ENCODE measurements around the gene ARHGDIB. TPM values are rescaled to one million over a fixed set of nuclear protein-coding genes. Genes with fewer than 3 reads are reported as not detected.

ARHGDIB gene
- total and polyA plus RNA-seq, 8 donors: 13.4 to 127 (median 72.7) TPM

GRCh38 chr12:14937014-14937413 is 24.4 kb downstream of the ARHGDIB start:
- intact Hi-C loops (cut with DNase I; ENCODE audit: low total_unique reads): no loop called here
- no peak for DNase-seq
- Histone ChIP-seq H3K4me3 (no peak overlapping the region), H3K27ac (no peak overlapping the region), H3K36me3 (peaks cover 0 to 9% (median 3%) of the 10 kb centered on the region in 4 donors), H3K27me3 (no peaks in the 10 kb centered on the region), H3K9me3 (no peaks in the 10 kb centered on the region), H3K4me1 (peaks cover 0 to 10% (median 7%) of the 10 kb centered on the region in 4 donors)
- TF ChIP-seq POLR2A (IDR thresholded peaks at IDR 0.05) (no peak), POLR2AphosphoS5 (IDR thresholded peaks at IDR 0.05) (no peak)
- 91 to 95% (median 94%) methylated on average over 3 of the region's 3 CpGs for WGBS, 5 donors

DNA sequence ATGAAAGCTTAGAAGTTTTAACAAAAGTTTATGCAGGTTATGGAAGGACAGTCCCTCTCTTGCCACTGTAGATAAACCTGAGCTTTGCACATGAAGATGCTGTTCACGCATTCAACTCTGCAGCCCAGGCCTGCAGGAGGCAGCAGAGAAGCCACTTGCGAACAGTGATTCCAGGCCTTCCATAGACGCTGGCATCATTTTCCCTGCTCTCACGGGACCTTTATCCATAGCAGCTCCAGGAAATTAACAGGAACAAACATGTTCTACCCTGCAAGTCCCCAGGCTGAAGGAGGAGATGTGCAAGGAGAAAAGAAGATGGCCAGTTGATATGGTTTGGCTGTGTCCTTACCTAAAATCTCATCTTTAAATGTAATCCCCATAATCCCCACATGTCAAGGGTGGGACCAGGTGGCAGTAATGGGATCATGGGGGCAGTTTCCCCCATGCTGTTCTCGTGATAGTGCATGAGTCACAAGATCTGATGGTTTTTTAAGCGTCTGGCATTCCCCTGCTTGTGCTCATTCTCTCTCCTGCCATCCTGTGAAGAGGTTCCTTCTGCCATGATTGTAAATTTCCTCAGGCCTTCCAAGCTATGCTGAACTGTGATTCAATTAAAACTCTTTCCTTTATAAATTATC is 25.1 kb downstream of the ARHGDIB start:
- no peak overlapping the region for H3K27ac ChIP-seq
- H3K4me3 ChIP-seq: no peak overlapping the region
- H3K36me3 ChIP-seq: peaks cover 0 to 2% (median 0%) of the 10 kb centered on the region in 4 donors
- intact Hi-C loops (cut with DNase I; ENCODE audit: low total_unique reads): no loop called here
- 85 to 94% (median 92%) methylated on average over 6 of the region's 6 CpGs for WGBS, 5 donors
- TF ChIP-seq POLR2A (IDR thresholded peaks at IDR 0.05) (no peak), EP300 (IDR thresholded peaks at IDR 0.05) (no peak), POLR2AphosphoS5 (IDR thresholded peaks at IDR 0.05) (no peak)
- TF ChIP-seq, protein P1, sequence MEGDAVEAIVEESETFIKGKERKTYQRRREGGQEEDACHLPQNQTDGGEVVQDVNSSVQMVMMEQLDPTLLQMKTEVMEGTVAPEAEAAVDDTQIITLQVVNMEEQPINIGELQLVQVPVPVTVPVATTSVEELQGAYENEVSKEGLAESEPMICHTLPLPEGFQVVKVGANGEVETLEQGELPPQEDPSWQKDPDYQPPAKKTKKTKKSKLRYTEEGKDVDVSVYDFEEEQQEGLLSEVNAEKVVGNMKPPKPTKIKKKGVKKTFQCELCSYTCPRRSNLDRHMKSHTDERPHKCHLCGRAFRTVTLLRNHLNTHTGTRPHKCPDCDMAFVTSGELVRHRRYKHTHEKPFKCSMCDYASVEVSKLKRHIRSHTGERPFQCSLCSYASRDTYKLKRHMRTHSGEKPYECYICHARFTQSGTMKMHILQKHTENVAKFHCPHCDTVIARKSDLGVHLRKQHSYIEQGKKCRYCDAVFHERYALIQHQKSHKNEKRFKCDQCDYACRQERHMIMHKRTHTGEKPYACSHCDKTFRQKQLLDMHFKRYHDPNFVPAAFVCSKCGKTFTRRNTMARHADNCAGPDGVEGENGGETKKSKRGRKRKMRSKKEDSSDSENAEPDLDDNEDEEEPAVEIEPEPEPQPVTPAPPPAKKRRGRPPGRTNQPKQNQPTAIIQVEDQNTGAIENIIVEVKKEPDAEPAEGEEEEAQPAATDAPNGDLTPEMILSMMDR (IDR thresholded peaks at IDR 0.05): no peak
- peaks cover 0 to 16% (median 8%) of the 10 kb centered on the region in 4 donors for H3K4me1 ChIP-seq
- no peaks in the 10 kb centered on the region for H3K9me3 ChIP-seq
- no peak for DNase-seq
- no peaks in the 10 kb centered on the region for H3K27me3 ChIP-seq

GRCh38 chr12:14935031-14935430 is 26.4 kb downstream of the ARHGDIB start:
- DNase-seq: peak in 1 of 2 donors; percentile 70
- Histone ChIP-seq H3K4me3 (no peak overlapping the region), H3K4me1 (peaks cover 5 to 29% (median 14%) of the 10 kb centered on the region in 4 donors), H3K27me3 (no peaks in the 10 kb centered on the region), H3K36me3 (no peaks in the 10 kb centered on the region), H3K9me3 (no peaks in the 10 kb centered on the region), H3K27ac (peak overlapping the region in 1 of 5 donors; percentile 39)
- no peak for TF ChIP-seq POLR2AphosphoS5 (IDR thresholded peaks at IDR 0.05)
- no peak for TF ChIP-seq EP300 (IDR thresholded peaks at IDR 0.05)
- TF ChIP-seq, protein P1 (IDR thresholded peaks at IDR 0.05): no peak
- WGBS, 5 donors: 25 to 43% (median 35%) methylated on average over 4 of the region's 4 CpGs
- intact Hi-C loops (cut with DNase I; ENCODE audit: low total_unique reads): no loop called here

DNA sequence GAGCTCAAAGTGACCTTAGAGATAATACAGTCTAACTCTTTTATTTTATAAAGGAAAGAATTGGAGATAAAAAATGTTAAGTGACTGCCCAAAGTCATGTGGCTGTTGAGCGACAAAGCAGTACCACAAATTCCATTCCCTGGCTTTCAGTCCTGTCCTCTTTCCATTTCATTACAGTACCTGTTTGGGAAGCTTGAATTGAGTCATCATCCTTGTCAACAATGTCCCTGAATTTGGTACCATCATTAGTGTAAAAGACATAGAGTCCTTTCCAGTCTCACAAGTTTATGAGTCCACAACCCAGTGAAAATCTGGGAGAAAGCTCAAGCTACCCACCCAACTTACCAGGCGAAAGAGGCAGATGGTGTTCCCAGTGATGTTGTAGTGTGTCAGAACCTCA is 26.9 kb downstream of the ARHGDIB start:
- WGBS, 5 donors: 93 to 96% (median 94%) methylated on average over 2 of the region's 2 CpGs
- Histone ChIP-seq H3K9me3 (no peaks in the 10 kb centered on the region), H3K4me1 (peaks cover 9 to 35% (median 15%) of the 10 kb centered on the region in 4 donors), H3K36me3 (no peaks in the 10 kb centered on the region), H3K4me3 (no peak overlapping the region), H3K27ac (peak overlapping the region in 2 of 5 donors; percentile 39 to 45), H3K27me3 (no peaks in the 10 kb centered on the region)
- DNase-seq: no peak
- intact Hi-C loops (cut with DNase I; ENCODE audit: low total_unique reads): no loop called here
- TF ChIP-seq EP300 (IDR thresholded peaks at IDR 0.05): no peak
- TF ChIP-seq, protein P1 (IDR thresholded peaks at IDR 0.05): no peak
- TF ChIP-seq POLR2A (IDR thresholded peaks at IDR 0.05): no peak
- TF ChIP-seq POLR2AphosphoS5 (IDR thresholded peaks at IDR 0.05): no peak

Measured in stomach (tissue), 9 donors.